Activated naive CD4-positive, alpha-beta T cell treated with anti-CD3 and anti-CD28 coated beads, Interleukin-2, amount 50 U/mL, for 72 hours (primary cell): ENCODE results near the gene INTS15. TPM values are rescaled to one million over a fixed set of nuclear protein-coding genes. Genes with fewer than 3 reads are reported as not detected.

ENCODE experiments used
- ATAC-seq, 2 donors: fragments of 150-1000 bp; cut with Tn5 transposase; 2 replicates each; pipeline ENCODE4 v1.10.0; 2021; ENCODE audit warnings: mild to moderate bottlenecking in 2 of 2, moderate library complexity in 2 of 2
- DNase-seq, 2 donors: peaks; one replicate each; pipeline ENCODE4 v3.0.0; 2021 to 2022; ENCODE audit warnings: low spot score in 2 of 2
- H3K27ac Mint-ChIP-seq, 2 donors: one replicate each; pipeline ENCODE4 v1.8.0; 2022; ENCODE audit warnings: mild to moderate bottlenecking in 2 of 2, mixed read lengths in 2 of 2
- H3K36me3 Mint-ChIP-seq, 2 donors: one replicate each; pipeline ENCODE4 v1.8.0; 2022; ENCODE audit warnings: mixed read lengths in 2 of 2
- H3K9me3 Mint-ChIP-seq, 2 donors: one replicate each; pipeline ENCODE4 v1.8.0; 2022; ENCODE audit warnings: mixed read lengths in 2 of 2
- total RNA-seq, 2 donors: library from RNA; stranded (reverse); gene quantifications; one replicate each; pipeline ENCODE4 v1.2.3, GENCODE V29; 2022

INTS15 gene
- 10 to 100 TPM; 22.5 to 26.2 TPM for total RNA-seq

- H3K27ac Mint-ChIP-seq = peak within 1 kb of the TSS; percentile 91 to 97
- no peaks in the 10 kb centered on the region for H3K9me3 Mint-ChIP-seq
- peaks cover 11% of the 10 kb centered on the region in 2 donors for H3K36me3 Mint-ChIP-seq
- DNase-seq (peak; percentile 88), ATAC-seq (peak; percentile 90 to 91)
These were observed at the start of gene INTS15 for GRCh38 chr7:6589829-6590644. TSS of gene INTS15 (plus strand) at chr7:6590021. CDS start at chr7:6590284, 263 bp downstream.

- H3K36me3 Mint-ChIP-seq = no peaks in the 10 kb centered on the region
- no peak for ATAC-seq
- no peak overlapping the region for H3K27ac Mint-ChIP-seq
- H3K9me3 Mint-ChIP-seq = no peaks in the 10 kb centered on the region
- DNase-seq = no peak
These were observed 47.5 kb upstream of the INTS15 start for GRCh38 chr7:6542368-6542767.

GRCh38 chr7:6545398-6546126, 44.3 kb upstream of the INTS15 start:
- DNase-seq (no peak), ATAC-seq (no peak)
- no peaks in the 10 kb centered on the region for H3K36me3 Mint-ChIP-seq
- no peak overlapping the region for H3K27ac Mint-ChIP-seq
- no peaks in the 10 kb centered on the region for H3K9me3 Mint-ChIP-seq

GRCh38 chr7:6546498-6547251, 43.1 kb upstream of the INTS15 start:
- ATAC-seq (no peak), DNase-seq (no peak)
- Mint-ChIP-seq H3K27ac (no peak overlapping the region), H3K9me3 (no peaks in the 10 kb centered on the region), H3K36me3 (no peaks in the 10 kb centered on the region)

- ATAC-seq (no peak), DNase-seq (no peak)
- no peaks in the 10 kb centered on the region for H3K36me3 Mint-ChIP-seq
- H3K27ac Mint-ChIP-seq = no peak overlapping the region
- H3K9me3 Mint-ChIP-seq = no peaks in the 10 kb centered on the region
These were observed 42.4 kb upstream of the INTS15 start for GRCh38 chr7:6547400-6547799.

GRCh38 chr7:6551016-6551511, 38.8 kb upstream of the INTS15 start, which contains the start of gene GRID2IP:
TSS of gene GRID2IP (minus strand) at chr7:6551461. CDS start at chr7:6551436, 25 bp downstream.
- no peaks in the 10 kb centered on the region for H3K36me3 Mint-ChIP-seq
- DNase-seq = no peak
- ATAC-seq = no peak
- H3K9me3 Mint-ChIP-seq = no peaks in the 10 kb centered on the region
- no peak within 1 kb of the TSS for H3K27ac Mint-ChIP-seq

- no peaks in the 10 kb centered on the region for H3K9me3 Mint-ChIP-seq
- DNase-seq (no peak), ATAC-seq (peak in 1 of 2 donors; percentile 34)
- peak overlapping the region in 1 of 2 donors; percentile 9 for H3K27ac Mint-ChIP-seq
- no peaks in the 10 kb centered on the region for H3K36me3 Mint-ChIP-seq
These were observed 36.3 kb upstream of the INTS15 start for GRCh38 chr7:6553448-6554044.

- no peaks in the 10 kb centered on the region for H3K9me3 Mint-ChIP-seq
- ATAC-seq = peak in 1 of 2 donors; percentile 41
- no peaks in the 10 kb centered on the region for H3K36me3 Mint-ChIP-seq
- no peak for DNase-seq
- H3K27ac Mint-ChIP-seq = peak overlapping the region; percentile 46 to 95
These were observed 35.0 kb upstream of the INTS15 start for GRCh38 chr7:6554848-6555247.

GRCh38 chr7:6556196-6556595, 33.6 kb upstream of the INTS15 start:
- H3K9me3 Mint-ChIP-seq = no peaks in the 10 kb centered on the region
- H3K27ac Mint-ChIP-seq = no peak overlapping the region
- DNase-seq (no peak), ATAC-seq (peak in 1 of 2 donors; percentile 28)
- no peaks in the 10 kb centered on the region for H3K36me3 Mint-ChIP-seq

- no peak for DNase-seq
- H3K9me3 Mint-ChIP-seq = no peaks in the 10 kb centered on the region
- H3K36me3 Mint-ChIP-seq = no peaks in the 10 kb centered on the region
- peak in 1 of 2 donors; percentile 40 for ATAC-seq
- no peak overlapping the region for H3K27ac Mint-ChIP-seq
These were observed 31.0 kb upstream of the INTS15 start for GRCh38 chr7:6558837-6559236.

- ATAC-seq = no peak
- no peak for DNase-seq
- Mint-ChIP-seq H3K36me3 (no peaks in the 10 kb centered on the region), H3K27ac (no peak overlapping the region), H3K9me3 (no peaks in the 10 kb centered on the region)
These were observed 29.9 kb upstream of the INTS15 start for GRCh38 chr7:6559896-6560295.

GRCh38 chr7:6562106-6562505, 27.7 kb upstream of the INTS15 start:
- H3K36me3 Mint-ChIP-seq = no peaks in the 10 kb centered on the region
- H3K27ac Mint-ChIP-seq = no peak overlapping the region
- no peaks in the 10 kb centered on the region for H3K9me3 Mint-ChIP-seq
- no peak for DNase-seq
- no peak for ATAC-seq

GRCh38 chr7:6563936-6564770, 25.7 kb upstream of the INTS15 start:
- Mint-ChIP-seq H3K36me3 (no peaks in the 10 kb centered on the region), H3K9me3 (no peaks in the 10 kb centered on the region), H3K27ac (no peak overlapping the region)
- no peak for ATAC-seq
- DNase-seq = no peak

GRCh38 chr7:6565655-6566054, 24.2 kb upstream of the INTS15 start:
- ATAC-seq (no peak), DNase-seq (no peak)
- no peaks in the 10 kb centered on the region for H3K9me3 Mint-ChIP-seq
- H3K36me3 Mint-ChIP-seq = no peaks in the 10 kb centered on the region
- no peak overlapping the region for H3K27ac Mint-ChIP-seq

GRCh38 chr7:6567886-6568285, 21.9 kb upstream of the INTS15 start:
- Mint-ChIP-seq H3K9me3 (no peaks in the 10 kb centered on the region), H3K27ac (no peak overlapping the region), H3K36me3 (no peaks in the 10 kb centered on the region)
- ATAC-seq = no peak
- no peak for DNase-seq
